ENCODE data around the gene CEP85L.

The CEP85L gene

DNA sequence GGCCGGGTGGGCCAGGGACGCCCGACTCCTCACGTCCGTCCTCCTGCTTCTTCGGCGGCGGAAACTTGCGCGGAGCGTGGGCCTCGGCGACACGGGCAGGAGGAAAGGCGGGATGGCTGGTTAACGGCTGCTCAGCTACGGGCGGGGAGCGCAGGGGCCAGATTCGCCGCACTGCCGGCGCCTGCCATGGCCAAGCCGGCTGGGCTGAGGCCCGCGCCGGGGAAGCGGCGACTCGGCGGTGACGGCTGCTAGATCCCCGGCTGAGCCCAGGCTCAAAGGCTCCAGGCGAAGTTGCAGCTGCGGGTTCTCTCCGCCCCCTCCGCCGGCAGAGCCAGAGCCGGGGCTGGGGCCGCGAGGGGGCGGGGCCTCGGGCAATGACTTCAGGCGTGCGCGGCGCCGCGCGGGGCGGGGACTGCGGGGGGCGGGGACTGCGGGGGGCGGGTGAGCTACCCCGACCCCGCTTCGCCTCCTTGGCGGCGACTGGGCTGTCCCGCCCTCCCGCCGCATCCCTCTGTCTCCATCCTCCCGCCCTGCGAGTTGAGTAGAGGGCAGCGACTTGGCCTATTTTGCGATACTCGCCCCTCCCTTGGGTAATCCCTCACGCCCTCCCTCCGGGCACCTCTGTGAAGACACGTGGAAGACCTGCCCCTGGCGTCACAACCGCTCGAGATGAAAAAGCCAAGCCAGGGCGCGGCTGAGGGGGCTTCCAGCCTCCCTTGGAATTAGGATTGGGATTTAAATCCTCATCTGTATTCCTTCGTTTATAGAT lies at the start of gene CEP85L:
Gene CEP85L (minus strand): TSS at position 310 of the 769 bp plus-strand sequence. CDS start 322 bp downstream, outside the sequence.
- peak; percentile 95 for DNase-seq

DNA sequence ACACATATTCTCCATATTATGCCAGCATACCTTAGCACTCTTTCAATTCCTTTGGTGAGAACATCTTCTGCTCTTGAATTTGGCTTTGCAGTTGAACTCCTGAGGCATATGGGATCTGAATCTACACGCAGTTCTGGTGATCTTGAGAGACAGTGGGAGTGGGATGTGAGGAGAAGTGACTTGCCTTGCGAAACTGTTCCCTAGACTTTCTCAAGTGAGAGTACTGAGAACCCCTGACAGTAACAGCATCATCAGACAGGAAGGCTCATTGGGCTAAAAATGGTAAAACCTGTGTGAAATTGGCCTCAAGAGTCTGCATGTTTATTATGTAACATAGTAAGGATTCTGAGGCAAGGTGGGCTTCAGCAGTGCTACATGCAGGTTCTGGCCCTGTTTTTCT lies 49.1 kb upstream of the CEP85L start:
- DNase-seq = no peak

DNA sequence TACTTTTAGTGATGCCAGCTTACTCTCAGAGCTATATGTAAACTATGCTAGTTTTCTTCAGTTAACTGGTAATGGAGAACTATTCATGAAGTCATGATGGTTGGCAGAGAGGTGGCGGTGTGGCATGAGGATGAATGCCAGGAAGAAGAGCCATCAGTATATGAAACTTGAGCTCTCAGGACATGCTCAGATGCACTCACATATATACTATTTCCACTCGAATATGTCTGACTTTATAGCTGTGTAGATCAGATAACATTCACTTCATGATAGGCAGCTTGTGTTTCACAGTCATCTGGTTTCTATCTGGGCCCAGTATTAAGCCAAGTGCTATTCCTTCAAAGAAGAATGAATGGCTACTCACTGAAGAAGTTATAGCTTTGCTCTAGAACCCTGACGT lies 46.2 kb upstream of the CEP85L start:
- DNase-seq = no peak

DNA sequence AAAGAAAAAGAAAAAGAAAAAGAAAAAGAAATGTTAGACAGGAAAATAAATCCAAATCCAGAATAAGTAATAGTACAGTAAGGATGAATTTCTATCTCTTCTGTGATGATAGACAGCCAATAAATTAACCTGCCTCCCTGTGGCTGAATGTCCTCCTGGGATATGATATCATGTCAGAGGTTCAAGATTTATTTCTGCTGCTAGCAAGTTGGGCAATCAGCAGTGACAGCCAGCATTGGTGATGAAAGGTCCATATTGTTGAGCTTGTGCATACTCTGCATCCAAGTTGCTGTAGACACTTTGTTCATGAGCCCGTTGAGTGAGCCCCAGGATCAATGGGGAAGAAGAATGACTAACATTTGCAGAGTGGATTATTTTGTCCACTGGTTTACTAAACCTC lies 44.9 kb upstream of the CEP85L start:
- no peak for DNase-seq

DNA sequence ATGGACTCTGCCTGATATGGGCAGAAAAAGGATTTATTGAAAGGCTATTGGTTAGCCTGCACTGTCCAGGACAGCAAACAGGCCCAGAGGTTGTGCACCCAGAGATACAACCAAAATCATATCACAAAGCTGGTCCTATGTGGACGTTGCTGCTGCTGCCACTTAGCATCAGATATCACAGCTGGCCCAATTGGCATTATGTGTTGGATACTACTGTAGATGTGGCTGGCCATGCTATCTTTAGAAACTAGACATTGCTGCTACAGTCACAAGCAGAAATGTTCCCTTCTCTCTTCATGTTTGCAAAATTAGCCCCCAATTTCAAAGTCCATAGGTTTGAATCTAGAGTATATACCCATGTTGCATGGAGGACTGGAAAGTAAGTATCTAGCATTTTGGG lies 42.2 kb upstream of the CEP85L start:
- no peak for DNase-seq

DNA sequence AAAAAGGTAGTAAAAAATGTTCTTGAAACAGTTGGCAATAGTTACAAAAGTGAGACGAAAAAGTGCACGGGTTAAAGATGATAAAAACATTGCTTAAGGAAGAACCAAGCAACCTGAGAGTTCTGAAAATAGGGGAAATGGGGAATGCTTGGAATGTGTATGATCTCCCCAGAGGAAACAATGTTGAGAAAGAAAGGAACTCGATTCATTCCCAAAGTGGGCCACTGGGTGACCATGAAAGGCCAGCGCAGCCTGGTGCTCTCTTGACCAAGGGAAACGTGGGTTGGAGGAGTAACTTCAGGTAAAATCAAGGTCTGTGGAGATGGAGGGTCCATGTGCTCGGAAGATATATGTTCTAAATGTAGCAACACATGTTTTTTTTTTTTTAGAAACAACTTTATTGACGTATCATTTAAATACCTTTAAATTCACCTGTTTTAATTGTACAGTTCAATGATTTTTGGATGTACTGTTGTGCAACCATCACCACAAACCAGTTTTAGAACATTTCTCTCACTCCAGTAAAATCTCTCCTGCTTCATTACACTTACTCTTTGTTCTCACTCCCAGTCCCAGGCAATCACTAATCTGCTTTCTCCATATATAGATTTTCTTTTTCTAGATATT lies 34.5 kb upstream of the CEP85L start:
- no peak for DNase-seq

DNA sequence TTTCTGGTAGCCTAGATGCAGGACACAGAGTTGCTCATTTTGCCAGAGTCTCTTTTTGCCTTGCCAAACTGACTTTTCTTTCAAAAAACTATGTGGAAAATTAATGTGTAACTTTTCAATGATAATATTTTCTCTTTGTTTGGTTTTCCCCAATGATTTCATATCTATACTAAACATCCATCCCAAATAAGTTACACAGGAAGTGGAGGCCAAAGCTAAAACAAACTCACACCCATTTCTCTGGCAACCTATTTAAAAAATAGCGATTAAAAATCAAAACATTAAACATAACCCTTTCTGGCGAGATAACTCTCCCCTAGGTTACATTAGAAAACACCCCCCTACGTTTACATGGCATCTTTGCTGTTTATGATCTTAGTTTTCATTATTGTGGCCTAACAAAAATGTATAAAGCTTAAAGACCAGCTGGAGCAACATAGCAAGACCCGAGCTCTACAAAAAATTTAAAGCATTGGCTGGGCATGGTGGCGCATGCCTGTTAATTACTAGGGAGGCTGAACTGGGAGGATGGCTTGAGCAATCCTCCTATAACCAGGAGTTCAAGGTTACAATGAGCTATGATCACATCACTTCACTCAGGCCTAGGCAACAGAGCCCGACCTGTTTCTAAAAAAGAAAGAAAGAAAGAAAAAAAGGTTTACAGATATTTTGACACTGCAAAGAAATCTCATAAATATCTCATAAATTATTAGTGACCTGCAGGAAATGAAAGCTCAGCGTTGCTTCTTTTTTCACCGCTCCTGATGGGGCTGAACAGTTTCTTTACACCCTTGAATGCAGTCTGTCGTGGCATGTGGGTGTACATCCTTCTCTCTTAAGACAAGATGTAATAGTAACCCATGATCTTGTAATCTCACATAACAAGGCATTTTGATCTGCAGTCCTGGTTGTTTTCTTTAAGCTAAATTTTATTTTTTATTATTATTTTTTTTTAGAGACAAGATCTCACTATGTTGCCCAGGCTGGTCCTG lies 32.8 kb upstream of the CEP85L start:
- no peak for DNase-seq

DNA sequence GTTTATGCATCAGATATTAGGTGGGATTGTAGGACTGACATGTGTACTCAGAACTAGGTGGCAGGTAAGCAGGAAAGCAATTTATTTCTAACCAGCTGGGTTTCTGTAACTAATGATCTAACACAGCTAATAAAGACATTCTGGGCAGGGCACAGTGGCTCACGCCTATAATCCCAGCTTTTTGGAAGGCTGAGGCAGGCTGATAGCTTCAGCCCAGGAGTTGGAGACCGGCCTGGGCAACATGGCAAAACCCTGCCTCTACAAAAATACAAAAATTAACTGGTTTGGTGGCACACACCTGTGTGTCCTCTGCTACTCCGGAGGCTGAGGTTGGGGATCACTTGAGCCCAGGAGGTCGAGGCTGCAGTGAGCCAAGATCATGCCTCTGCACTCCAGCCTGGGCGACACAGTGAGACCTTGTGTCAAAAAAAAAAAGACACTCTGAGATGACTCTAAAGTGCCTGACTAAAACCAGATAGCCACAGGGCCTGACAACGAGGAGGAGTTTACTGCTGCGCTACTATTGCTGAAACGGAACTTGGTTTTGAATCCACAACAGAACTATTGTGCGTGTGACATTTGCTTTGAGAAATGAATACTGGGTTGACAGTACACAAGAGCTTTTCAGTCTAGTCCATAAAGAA lies 29.2 kb upstream of the CEP85L start:
- DNase-seq = no peak

DNA sequence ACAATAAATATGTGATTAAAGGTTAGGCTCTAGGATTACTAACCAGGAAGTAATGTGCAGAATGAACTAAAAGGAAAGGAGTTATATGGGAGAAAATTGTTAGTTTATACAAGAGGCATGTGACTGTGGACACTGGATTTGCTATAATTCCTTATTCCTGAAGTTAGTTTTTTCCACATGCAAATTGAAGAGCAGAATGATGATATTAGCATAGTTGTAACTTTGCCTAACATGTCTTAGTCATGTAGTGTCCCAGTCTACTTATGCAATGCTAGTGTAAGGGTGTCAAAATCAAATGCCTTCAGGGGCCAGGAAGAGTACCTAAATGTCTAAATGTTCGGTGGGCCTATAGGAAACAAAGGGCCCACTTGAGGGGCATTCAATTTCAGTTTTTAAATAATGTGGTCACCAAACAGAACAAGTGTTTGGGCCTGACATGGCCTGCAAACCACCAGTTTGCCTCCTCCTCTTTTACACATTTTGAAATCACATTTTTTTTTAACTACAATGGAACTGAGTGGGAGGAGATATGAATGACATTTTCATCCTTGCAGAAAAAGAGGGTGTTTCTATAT lies 28.0 kb upstream of the CEP85L start:
- no peak for DNase-seq

DNA sequence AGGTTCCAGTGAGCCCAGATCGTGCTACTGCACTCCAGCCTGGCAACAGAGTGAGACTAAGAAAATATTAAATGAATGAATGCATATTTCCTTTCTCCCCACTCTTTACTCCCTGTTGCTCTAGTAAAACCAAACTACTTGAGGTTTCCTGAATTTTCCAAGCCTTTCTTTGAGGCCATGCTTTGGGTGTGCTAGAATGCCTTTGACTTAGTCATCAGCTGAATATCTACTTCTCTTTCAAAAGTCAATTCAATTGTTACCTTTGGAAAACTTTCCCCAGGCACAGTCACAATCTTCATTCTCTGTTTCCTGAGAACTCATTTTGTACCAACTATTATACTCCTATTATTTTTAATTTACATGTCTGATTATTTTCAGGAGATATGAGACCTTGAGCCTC lies 27.5 kb upstream of the CEP85L start:
- DNase-seq = no peak

DNA sequence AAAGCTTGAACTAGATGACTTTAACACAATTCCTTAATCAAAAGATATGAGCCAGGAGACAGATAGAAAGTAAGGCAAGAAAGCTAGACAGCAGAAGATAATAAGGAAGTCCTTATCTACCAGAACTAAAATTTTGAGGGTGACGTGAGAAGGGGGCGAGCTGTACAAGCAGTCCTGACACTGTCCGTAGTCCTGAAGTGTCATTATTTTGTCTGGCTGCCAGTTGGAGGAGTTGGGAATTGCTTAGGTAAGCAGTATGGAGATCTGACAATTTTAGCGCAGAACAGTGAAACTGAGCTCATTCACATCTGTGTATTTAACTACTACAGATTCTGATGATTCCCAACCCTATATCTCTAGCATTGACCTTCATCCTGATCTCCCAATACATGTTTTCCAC lies 25.8 kb upstream of the CEP85L start:
- no peak for DNase-seq

DNA sequence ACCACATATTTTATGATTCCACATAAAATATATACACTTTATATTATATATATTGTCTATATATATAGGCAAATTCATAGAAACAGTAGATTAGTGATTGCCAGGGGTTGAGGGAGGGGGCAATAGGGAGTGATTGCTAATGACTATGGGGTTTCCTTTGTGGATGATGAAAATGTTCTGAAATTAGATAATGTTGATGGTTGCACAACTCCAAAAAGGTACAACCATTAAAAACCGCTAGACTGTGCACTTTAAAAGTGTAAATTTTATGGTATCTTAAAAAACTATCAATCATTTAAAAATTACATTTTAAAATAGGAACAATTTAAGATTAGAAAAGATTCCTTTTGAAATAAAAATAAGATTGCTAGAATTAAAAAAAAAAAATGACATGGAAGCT lies 23.8 kb upstream of the CEP85L start:
- no peak for DNase-seq

DNA sequence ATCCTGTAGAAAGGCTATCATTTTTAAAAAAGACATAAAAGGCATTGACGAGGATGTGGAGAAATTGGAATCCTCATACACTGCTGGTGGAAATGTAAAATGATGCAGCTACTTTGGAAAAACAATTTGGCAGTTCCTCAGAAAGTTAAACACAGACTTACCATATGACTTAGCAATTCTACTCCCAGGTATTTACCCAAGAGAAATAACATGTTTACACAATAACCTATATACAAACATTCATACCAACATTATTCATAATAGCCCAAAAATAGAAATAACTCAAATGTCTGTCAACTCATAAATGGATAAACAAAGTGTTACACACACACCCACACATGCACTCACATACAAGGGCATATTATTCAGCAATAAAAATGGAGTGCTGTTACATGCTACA lies 23.4 kb upstream of the CEP85L start:
- no peak for DNase-seq

DNA sequence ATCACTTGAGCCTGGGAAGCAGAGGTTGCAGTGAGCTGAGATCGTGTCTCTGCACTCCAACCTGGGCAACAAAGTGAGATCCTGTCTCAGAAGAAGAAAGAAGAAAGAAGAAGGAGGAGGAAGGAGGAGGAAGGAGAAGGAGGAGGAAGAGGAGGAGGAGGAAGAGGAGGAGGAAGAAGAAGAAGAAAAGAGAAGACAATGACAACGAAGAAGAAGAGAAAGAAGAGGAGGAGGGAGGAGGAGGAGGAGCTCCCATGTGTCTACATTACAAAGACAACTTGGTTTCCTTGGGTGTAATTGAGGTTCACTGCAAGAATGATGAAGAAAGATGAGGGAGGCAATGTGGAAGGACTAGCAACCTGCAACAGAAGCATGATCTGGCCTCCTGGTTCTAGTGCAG lies 21.3 kb upstream of the CEP85L start:
- no peak for DNase-seq

DNA sequence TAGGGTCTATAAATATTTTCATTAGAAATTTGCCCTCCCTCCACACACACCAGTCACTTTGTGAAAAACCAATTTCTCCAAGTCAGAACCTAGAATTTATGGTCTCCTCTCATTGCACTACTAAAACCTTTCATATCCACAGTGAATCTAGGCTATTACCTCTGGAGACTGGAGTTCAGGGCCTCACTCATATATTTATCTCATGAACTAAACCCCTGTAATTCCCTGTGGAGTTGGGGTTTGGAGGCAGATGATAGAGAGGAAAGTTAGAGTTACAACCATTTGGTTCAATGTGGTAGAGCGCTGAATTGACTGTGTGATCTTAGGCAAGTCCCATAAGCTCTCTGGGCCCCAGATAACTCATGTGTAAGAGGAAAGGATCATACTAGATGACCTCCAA lies 18.2 kb upstream of the CEP85L start:
- no peak for DNase-seq

DNA sequence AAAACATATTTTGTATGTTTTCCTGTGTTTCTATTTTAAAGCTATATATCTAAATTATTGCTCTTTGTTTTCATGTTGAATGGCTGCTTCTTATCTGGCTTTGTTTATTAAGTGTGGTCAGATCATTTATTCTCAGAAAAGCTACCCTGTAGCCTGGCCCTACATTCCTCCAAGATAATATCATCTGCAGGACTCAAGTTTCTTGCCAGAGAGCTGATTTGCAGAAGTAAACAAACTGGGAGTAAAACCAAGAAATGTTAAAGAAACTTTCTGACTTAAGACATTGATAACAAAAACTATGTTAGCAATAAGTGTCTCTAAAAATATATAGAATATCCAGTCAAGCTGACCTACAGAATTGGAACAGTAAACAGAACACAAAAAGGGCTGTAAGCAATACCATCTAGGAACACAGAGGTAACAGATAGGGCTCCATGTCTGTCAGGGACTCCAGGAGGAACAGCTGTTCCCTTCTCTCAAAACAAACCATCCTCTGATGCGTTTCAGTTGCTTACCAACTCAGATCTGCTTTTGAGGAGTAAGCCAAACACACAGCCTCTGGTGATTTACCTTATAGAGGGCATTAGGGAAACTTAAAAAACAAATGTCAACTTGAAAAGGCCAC lies 17.5 kb upstream of the CEP85L start:
- no peak for DNase-seq

DNA sequence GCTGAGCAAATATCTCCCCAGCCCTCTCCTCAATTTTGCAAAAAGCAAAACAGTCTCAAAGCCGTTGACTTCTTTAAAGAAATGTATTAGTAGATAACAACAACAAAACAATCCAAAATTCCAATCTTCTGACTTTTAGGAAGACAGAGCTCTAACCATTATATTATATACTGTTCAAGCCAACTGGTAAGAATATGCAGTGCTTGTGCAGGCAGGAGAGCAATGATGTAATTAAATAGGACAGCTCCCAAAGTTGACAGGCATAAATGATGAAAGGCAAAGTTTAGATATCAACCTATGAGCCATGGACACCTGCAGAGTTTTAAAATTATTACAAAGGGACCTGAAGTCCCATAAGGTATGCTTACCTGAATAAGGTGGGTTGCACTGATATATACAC lies 16.6 kb upstream of the CEP85L start:
- DNase-seq = no peak

DNA sequence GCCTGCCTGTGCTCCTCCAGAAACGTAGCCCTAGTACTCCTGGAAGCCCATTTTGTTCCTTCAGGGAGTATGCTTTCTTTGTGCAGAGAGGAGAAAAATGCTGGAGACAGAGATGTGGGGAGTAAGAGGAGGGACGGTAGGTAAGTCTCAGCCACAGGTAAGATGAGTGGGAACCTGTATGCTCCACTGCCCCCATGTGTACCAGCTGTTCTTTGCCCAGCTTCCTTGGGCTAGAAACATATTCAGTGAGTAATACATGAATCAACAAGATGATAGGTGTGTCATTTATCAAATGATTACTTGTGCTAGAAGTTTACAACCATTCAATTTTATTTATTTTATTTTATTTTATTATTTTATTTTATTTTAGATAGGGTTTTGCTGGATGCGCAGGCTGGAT lies 13.6 kb upstream of the CEP85L start:
- no peak for DNase-seq

DNA sequence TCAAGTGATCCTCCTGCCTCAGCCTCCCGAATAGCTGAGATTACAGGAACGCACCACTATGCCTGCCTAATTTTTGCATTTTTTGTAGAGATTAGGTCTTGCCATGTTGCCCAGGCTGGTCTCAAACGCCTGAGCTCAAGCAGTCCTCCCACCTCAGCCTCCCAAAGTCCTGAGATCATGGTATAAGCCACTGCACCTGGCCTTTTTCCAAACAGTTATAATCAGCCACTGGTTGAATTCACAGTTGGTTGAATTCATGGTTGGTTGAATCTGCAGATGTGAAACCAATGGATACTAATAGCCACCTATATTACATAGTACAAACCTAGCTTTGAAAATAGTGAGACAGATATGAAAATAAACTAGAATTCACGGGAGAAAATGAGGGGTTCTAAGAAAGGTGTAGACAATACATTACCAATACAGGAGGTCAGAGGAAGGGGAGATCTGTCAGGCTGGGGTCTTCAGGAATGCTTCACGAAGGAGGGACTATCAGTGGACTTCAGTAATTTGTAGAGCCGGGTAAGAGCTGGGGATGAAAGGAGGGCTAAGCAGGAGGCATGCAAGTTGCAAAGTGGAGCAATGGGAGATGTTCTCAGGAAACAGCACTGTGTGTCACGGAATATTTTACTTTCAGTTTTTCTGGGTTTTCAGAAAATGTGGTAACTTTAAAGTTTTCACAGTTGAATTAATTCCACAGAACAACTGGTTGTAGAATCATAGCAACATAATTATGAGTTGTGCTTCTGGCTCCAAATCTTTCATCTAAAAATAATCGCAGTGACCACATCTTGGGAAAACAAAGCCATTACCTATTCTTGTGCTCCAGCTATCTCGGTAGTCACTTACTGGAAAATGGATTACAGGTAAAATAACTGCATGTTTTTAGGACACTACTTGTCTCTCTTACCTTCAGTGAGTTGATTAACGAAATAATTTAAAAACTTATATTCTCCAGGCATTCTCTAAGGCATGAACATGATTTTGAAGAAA lies 12.9 kb upstream of the CEP85L start:
- DNase-seq = no peak

DNA sequence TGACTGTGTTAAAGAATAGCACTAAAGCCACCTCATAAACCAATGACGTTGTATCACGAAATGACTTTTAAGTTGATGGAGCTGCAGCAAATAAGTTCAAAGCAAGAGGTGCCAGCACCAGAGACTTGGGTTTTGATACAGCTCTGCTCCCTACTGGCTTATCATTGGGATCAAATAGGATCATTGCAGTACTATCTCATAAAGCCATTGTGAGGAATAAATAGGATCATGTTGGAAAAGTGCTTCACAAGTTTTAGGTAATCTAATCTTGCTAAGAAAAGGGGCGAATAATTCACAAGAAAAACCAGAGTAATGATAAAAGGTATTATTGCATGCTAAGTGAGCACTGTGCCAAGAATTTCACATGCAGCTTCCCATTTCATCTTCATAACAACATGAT lies 10.4 kb upstream of the CEP85L start:
- DNase-seq = no peak

DNA sequence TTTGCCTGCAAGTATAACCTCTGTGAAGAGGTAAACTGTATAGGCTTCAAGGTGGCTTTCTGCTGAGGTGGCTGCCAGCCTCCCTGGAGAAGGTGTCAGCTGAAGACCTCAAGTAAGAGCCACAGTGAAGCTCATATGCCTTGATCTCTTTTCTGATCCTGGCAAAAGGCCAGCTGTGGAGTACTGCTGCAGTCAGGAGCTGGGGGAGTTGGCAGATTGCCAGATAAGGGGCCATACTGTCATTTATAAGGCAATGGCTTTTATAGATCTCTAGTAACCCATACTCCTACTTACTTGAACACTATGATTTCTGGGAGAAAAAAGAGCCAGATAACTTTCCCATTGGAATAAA lies 8.8 kb upstream of the CEP85L start:
- no peak for DNase-seq
